Tibial artery (tissue), 4 donors: ENCODE measurements around the gene CEL.

Experiments used
- DNase-seq, 2 donors: peaks; one replicate each; pipeline ENCODE4 v3.0.0-alpha.2; 2019
- H3K27ac ChIP-seq, 2 donors: fragments of 200-600 bp; sonication (generic) in 1 of 2; 1 replicate in 1 of 2; 2 replicates in 1 of 2; pipeline ENCODE4 v1.5.1; 2018 to 2019; ENCODE audit warnings: mild to moderate bottlenecking in 1 of 2
- H3K27me3 ChIP-seq, 2 donors: fragments of 200-600 bp; sonication (generic) in 1 of 2; one replicate each; pipeline versions ENCODE4 v1.5.1 to v1.6.0; 2016 to 2019
- H3K36me3 ChIP-seq, 3 donors: fragments of 200-600 bp; sonication (generic) in 2 of 3; one replicate each; pipeline ENCODE4 v1.5.1; 2016 to 2019; ENCODE audit warnings: mild to moderate bottlenecking in 2 of 3
- H3K4me1 ChIP-seq, 4 donors: fragments of 200-600 bp; sonication (generic) in 2 of 4; 1 replicate in 3 of 4; 2 replicates in 1 of 4; pipeline ENCODE4 v1.5.1; 2016 to 2019
- H3K4me3 ChIP-seq, 2 donors: fragments of 200-600 bp; sonication (generic) in 1 of 2; 1 replicate in 1 of 2; 2 replicates in 1 of 2; pipeline ENCODE4 v1.5.1; 2018 to 2019; ENCODE audit warnings: mild to moderate bottlenecking in 2 of 2
- H3K9me3 ChIP-seq, 3 donors: fragments of 200-600 bp; sonication (generic) in 1 of 3; one replicate each; pipeline ENCODE4 v1.5.1; 2016 to 2019
- intact Hi-C: fragments of 100-400 bp; cut with DNase I; formaldehyde crosslinking; loops from one replicate; pipeline ENCODE4 v1.15.0; 2023; ENCODE audit warnings: low total_unique reads
- TF ChIP-seq, protein P1 (sequence below), 2 experiments: fragments of 200-600 bp in 1 of 2; fragments of 450-650 bp in 1 of 2; IDR thresholded peaks; one replicate each; pipeline ENCODE4 v1.5.1; 2017 to 2019; ENCODE audit warnings: antibody characterized with exemption in 2 of 2, mild to moderate bottlenecking in 1 of 2, moderate library complexity in 1 of 2

CEL gene

DNA sequence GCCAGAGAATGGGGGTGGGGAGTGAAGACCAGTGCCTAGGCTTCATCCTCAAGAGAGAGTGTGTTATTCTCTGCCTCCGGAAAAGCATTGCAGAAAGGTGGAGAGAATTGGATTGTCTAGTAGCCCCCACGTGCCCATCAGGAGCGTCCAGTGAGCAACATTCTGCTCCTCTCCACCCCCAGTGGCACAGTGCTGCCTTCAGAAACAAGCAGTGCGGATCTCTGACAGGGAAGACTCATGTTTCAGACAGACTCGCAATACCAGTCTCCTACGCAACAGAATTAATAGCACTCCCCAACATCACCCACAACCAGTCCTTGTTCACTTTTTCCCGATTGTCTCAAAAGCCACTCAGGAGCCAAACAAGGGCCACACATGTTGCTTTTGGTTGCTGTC is 14.9 kb upstream of the CEL start:
- intact Hi-C loops, result no loop called here
- Histone ChIP-seq H3K27ac (no peak overlapping the region), H3K36me3 (peaks cover 84 to 98% (median 84%) of the 10 kb centered on the region in 3 donors), H3K27me3 (no peaks in the 10 kb centered on the region), H3K4me1 (no peaks in the 10 kb centered on the region), H3K9me3 (no peaks in the 10 kb centered on the region), H3K4me3 (no peak overlapping the region)
- no peak for DNase-seq
- TF ChIP-seq, protein P1, sequence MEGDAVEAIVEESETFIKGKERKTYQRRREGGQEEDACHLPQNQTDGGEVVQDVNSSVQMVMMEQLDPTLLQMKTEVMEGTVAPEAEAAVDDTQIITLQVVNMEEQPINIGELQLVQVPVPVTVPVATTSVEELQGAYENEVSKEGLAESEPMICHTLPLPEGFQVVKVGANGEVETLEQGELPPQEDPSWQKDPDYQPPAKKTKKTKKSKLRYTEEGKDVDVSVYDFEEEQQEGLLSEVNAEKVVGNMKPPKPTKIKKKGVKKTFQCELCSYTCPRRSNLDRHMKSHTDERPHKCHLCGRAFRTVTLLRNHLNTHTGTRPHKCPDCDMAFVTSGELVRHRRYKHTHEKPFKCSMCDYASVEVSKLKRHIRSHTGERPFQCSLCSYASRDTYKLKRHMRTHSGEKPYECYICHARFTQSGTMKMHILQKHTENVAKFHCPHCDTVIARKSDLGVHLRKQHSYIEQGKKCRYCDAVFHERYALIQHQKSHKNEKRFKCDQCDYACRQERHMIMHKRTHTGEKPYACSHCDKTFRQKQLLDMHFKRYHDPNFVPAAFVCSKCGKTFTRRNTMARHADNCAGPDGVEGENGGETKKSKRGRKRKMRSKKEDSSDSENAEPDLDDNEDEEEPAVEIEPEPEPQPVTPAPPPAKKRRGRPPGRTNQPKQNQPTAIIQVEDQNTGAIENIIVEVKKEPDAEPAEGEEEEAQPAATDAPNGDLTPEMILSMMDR (IDR thresholded peaks at IDR 0.05), result no peak

DNA sequence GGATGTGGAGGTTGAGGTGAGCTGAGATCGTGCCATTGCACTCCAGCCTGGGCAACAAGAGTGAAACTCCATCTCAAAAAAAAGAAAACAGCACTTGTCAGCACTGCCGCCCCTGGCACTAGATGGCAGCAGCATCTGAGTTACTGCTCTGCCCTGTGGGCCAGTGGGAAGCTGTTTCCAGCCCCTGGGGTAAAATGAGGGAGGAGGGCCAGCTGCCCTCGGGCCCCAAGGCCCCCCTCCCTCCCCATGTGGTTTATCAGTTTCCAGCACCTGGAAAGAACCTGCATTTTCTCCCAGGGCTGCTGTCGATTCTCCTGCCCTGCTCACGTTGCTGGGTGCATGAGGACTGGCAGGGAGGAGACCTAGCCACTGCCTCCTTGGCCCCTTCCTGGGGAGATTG is 13.2 kb upstream of the CEL start:
- no peaks in the 10 kb centered on the region for H3K9me3 ChIP-seq
- H3K27ac ChIP-seq, result no peak overlapping the region
- H3K27me3 ChIP-seq, result no peaks in the 10 kb centered on the region
- no peak overlapping the region for H3K4me3 ChIP-seq
- H3K4me1 ChIP-seq, result no peaks in the 10 kb centered on the region
- TF ChIP-seq, protein P1 (IDR thresholded peaks at IDR 0.05), result no peak
- peaks cover 83 to 98% (median 84%) of the 10 kb centered on the region in 3 donors for H3K36me3 ChIP-seq
- intact Hi-C loops, result no loop called here
- no peak for DNase-seq

DNA sequence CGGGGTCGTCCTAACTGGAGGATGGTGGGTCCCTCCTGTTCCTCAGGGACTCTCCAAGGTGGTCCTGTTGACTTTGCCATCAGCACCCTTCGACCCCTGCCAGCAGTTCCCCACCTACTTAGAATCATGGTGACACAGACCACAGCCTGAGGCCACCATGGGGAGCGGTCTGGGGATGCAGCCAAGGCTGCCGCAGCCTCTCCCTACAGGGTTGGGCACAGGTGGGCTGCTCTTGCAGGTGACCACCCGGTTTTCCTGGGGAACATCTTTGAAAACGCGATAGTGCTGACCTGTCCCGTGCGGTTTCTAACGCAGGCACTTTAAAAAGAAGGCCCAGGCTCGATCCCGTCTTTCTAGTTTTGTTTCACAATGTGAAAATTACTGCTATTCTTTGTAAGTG is 12.7 kb upstream of the CEL start:
- no peak overlapping the region for H3K4me3 ChIP-seq
- H3K9me3 ChIP-seq, result no peaks in the 10 kb centered on the region
- H3K36me3 ChIP-seq, result peaks cover 83 to 98% (median 84%) of the 10 kb centered on the region in 3 donors
- no peaks in the 10 kb centered on the region for H3K4me1 ChIP-seq
- TF ChIP-seq, protein P1 (IDR thresholded peaks at IDR 0.05), result no peak
- no peaks in the 10 kb centered on the region for H3K27me3 ChIP-seq
- intact Hi-C loops, result no loop called here
- H3K27ac ChIP-seq, result no peak overlapping the region
- DNase-seq, result no peak

DNA sequence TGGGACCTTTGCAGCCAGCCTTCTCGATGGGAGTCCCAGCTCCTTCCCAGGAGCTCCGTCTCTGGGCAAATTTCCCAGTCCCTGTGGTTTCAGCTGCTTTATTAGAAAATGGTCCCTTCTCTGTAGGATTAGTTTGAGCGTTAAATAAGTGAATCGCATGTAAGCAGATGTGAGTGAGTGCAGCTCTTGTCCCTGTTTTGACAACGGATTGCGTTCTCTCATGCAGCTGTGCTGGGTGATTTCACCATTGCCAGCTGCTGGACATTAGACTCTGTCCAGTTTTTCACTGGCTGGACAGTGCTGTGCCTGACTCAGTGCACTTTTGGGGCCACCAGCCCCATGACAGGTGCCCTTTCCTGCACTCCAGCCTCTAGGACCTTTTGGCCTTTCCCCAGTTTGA is 11.6 kb upstream of the CEL start:
- Histone ChIP-seq H3K36me3 (peaks cover 81 to 98% (median 84%) of the 10 kb centered on the region in 3 donors), H3K4me3 (no peak overlapping the region), H3K27me3 (no peaks in the 10 kb centered on the region), H3K4me1 (peaks cover 0 to 9% (median 9%) of the 10 kb centered on the region in 4 donors), H3K27ac (no peak overlapping the region), H3K9me3 (no peaks in the 10 kb centered on the region)
- no peak for DNase-seq
- TF ChIP-seq, protein P1 (IDR thresholded peaks at IDR 0.05), result no peak
- intact Hi-C loops, result no loop called here

DNA sequence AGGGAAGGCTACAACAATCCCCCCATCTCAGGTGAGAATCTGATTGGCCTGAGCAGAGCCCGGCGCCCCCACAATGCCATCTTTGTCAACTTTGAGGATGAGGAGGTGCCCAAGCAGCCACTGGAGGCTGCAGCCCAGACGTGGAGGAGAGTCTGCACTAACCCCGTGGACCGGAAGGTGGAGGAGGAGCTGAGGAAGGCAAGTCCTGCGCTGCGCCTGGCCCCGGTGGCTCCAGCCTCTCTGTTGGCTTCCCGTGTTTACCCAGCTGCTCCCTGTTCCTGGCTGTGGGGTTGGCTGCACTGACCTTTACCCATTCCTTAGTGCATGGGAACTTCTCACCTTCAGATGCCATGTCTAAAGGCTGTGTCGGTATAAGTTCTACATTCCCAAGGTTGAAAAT is 11.0 kb upstream of the CEL start:
- Histone ChIP-seq H3K27ac (no peak overlapping the region), H3K4me1 (peaks cover 0 to 12% (median 11%) of the 10 kb centered on the region in 4 donors), H3K4me3 (no peak overlapping the region), H3K36me3 (peaks cover 81 to 98% (median 84%) of the 10 kb centered on the region in 3 donors), H3K9me3 (no peaks in the 10 kb centered on the region), H3K27me3 (no peaks in the 10 kb centered on the region)
- TF ChIP-seq, protein P1 (IDR thresholded peaks at IDR 0.05), result no peak
- intact Hi-C loops, result no loop called here
- no peak for DNase-seq
